ENCODE measurements around the gene MAPK12.

GRCh38 chr22:50284479-50284878, 23.0 kb upstream of the MAPK12 start:
- no peak for TF ChIP-seq POLR2A (IDR thresholded peaks at IDR 0.05)
- no peak for TF ChIP-seq CTCF (IDR thresholded peaks at IDR 0.05)
